ENCODE data around the gene GPATCH2.

GPATCH2 gene

GRCh38 chr1:217495249-217495648 is 135.6 kb downstream of the GPATCH2 start:
- TF ChIP-seq JUND (IDR thresholded peaks at IDR 0.05; ENCODE audit: low read depth), result no peak
- in situ Hi-C loops (cut with HindIII; ENCODE audit: low pct_unique_long_range_greater_than_20kb, low sequenced_read_pairs), result no loop called here
- DNase-seq (ENCODE audit: low read depth in 1 of 2, low spot score in 1 of 2), result no peak

- no peak for DNase-seq (ENCODE audit: low read depth in 1 of 2, low spot score in 1 of 2)
- in situ Hi-C loops (cut with HindIII; ENCODE audit: low pct_unique_long_range_greater_than_20kb, low sequenced_read_pairs), result no loop called here
- TF ChIP-seq JUND (IDR thresholded peaks at IDR 0.05; ENCODE audit: low read depth), result no peak
Measured at GRCh38 chr1:217494767-217495166, 136.1 kb downstream of the GPATCH2 start.

- DNase-seq (ENCODE audit: low read depth in 1 of 2, low spot score in 1 of 2), result no peak
- no peak for TF ChIP-seq JUND (IDR thresholded peaks at IDR 0.05; ENCODE audit: low read depth)
- in situ Hi-C loops (cut with HindIII; ENCODE audit: low pct_unique_long_range_greater_than_20kb, low sequenced_read_pairs), result no loop called here
Measured at GRCh38 chr1:217493290-217493689, 137.6 kb downstream of the GPATCH2 start.

- no peak for DNase-seq (ENCODE audit: low read depth in 1 of 2, low spot score in 1 of 2)
- in situ Hi-C loops (cut with HindIII; ENCODE audit: low pct_unique_long_range_greater_than_20kb, low sequenced_read_pairs), result no loop called here
- TF ChIP-seq JUND (IDR thresholded peaks at IDR 0.05; ENCODE audit: low read depth), result no peak
Measured at GRCh38 chr1:217484871-217485270, 146.0 kb downstream of the GPATCH2 start.

- TF ChIP-seq JUND (IDR thresholded peaks at IDR 0.05; ENCODE audit: low read depth), result no peak
- no peak for DNase-seq (ENCODE audit: low read depth in 1 of 2, low spot score in 1 of 2)
- in situ Hi-C loops (cut with HindIII; ENCODE audit: low pct_unique_long_range_greater_than_20kb, low sequenced_read_pairs), result no loop called here
Measured at GRCh38 chr1:217482356-217483102, 148.4 kb downstream of the GPATCH2 start.

- TF ChIP-seq JUND (IDR thresholded peaks at IDR 0.05; ENCODE audit: low read depth), result no peak
- in situ Hi-C loops (cut with HindIII; ENCODE audit: low pct_unique_long_range_greater_than_20kb, low sequenced_read_pairs), result no loop called here
- no peak for DNase-seq (ENCODE audit: low read depth in 1 of 2, low spot score in 1 of 2)
Measured at GRCh38 chr1:217478450-217478849, 152.4 kb downstream of the GPATCH2 start.

- TF ChIP-seq JUND (IDR thresholded peaks at IDR 0.05; ENCODE audit: low read depth), result no peak
- no peak for DNase-seq (ENCODE audit: low read depth in 1 of 2, low spot score in 1 of 2)
- in situ Hi-C loops (cut with HindIII; ENCODE audit: low pct_unique_long_range_greater_than_20kb, low sequenced_read_pairs), result no loop called here
Measured at GRCh38 chr1:217472915-217473314, 158.0 kb downstream of the GPATCH2 start.

- DNase-seq (ENCODE audit: low read depth in 1 of 2, low spot score in 1 of 2), result no peak
- in situ Hi-C loops (cut with HindIII; ENCODE audit: low pct_unique_long_range_greater_than_20kb, low sequenced_read_pairs), result no loop called here
- TF ChIP-seq JUND (IDR thresholded peaks at IDR 0.05; ENCODE audit: low read depth), result 0 out of 2 replicates have a peak, but pooled peaks have one; percentile 20
Measured at GRCh38 chr1:217471403-217471802, 159.5 kb downstream of the GPATCH2 start.

GRCh38 chr1:217469983-217470382 is 160.9 kb downstream of the GPATCH2 start:
- in situ Hi-C loops (cut with HindIII; ENCODE audit: low pct_unique_long_range_greater_than_20kb, low sequenced_read_pairs), result no loop called here

GRCh38 chr1:217465102-217465501 is 165.8 kb downstream of the GPATCH2 start:
- no peak for DNase-seq (ENCODE audit: low read depth in 1 of 2, low spot score in 1 of 2)

More at GRCh38 chr1:217469983-217470382, 160.9 kb downstream of the GPATCH2 start:
- no peak for DNase-seq (ENCODE audit: low read depth in 1 of 2, low spot score in 1 of 2)
- no peak for TF ChIP-seq JUND (IDR thresholded peaks at IDR 0.05; ENCODE audit: low read depth)

GRCh38 chr1:217462666-217463065 is 168.2 kb downstream of the GPATCH2 start:
- no peak for DNase-seq (ENCODE audit: low read depth in 1 of 2, low spot score in 1 of 2)
- in situ Hi-C loops (cut with HindIII; ENCODE audit: low pct_unique_long_range_greater_than_20kb, low sequenced_read_pairs), result no loop called here
- TF ChIP-seq JUND (IDR thresholded peaks at IDR 0.05; ENCODE audit: low read depth), result no peak

More at GRCh38 chr1:217465102-217465501, 165.8 kb downstream of the GPATCH2 start:
- no peak for TF ChIP-seq JUND (IDR thresholded peaks at IDR 0.05; ENCODE audit: low read depth)
- in situ Hi-C loops (cut with HindIII; ENCODE audit: low pct_unique_long_range_greater_than_20kb, low sequenced_read_pairs), result no loop called here

GRCh38 chr1:217462159-217462558 is 168.7 kb downstream of the GPATCH2 start:
- no peak for DNase-seq (ENCODE audit: low read depth in 1 of 2, low spot score in 1 of 2)
- in situ Hi-C loops (cut with HindIII; ENCODE audit: low pct_unique_long_range_greater_than_20kb, low sequenced_read_pairs), result no loop called here
- TF ChIP-seq JUND (IDR thresholded peaks at IDR 0.05; ENCODE audit: low read depth), result no peak

GRCh38 chr1:217457016-217457415 is 173.9 kb downstream of the GPATCH2 start:
- in situ Hi-C loops (cut with HindIII; ENCODE audit: low pct_unique_long_range_greater_than_20kb, low sequenced_read_pairs), result no loop called here
- no peak for TF ChIP-seq JUND (IDR thresholded peaks at IDR 0.05; ENCODE audit: low read depth)
- DNase-seq (ENCODE audit: low read depth in 1 of 2, low spot score in 1 of 2), result no peak

GRCh38 chr1:217456261-217456660 is 174.6 kb downstream of the GPATCH2 start:
- in situ Hi-C loops (cut with HindIII; ENCODE audit: low pct_unique_long_range_greater_than_20kb, low sequenced_read_pairs), result no loop called here
- no peak for TF ChIP-seq JUND (IDR thresholded peaks at IDR 0.05; ENCODE audit: low read depth)
- DNase-seq (ENCODE audit: low read depth in 1 of 2, low spot score in 1 of 2), result no peak
